RWPE2 (cell line): Measurements from ENCODE around the gene TMEM163.

Source experiments
- ATAC-seq: fragments of 200-7000 bp; cut with Tn5 transposase; 3 replicates; pipeline ENCODE4 v1.9.1; 2021; ENCODE audit warnings: low read depth
- DNase-seq: peaks from one replicate; pipeline ENCODE4 v3.0.0-alpha.2; 2020; ENCODE audit warnings: low spot score
- H3K27ac ChIP-seq: fragments of 450-650 bp; 2 replicates; pipeline ENCODE4 v1.5.1; 2017; ENCODE audit warnings: mild to moderate bottlenecking; ENCODE audit not compliant: poor library complexity, severe bottlenecking
- H3K27me3 ChIP-seq: fragments of 250-450 bp; sonication (Bioruptor Pico); 2 replicates; pipeline ENCODE4 v1.5.1; 2021; ENCODE audit warnings: mild to moderate bottlenecking, moderate library complexity; ENCODE audit not compliant: insufficient read depth, poor library complexity, severe bottlenecking
- H3K36me3 ChIP-seq: fragments of 250-450 bp; sonication (Bioruptor Pico); 2 replicates; pipeline ENCODE4 v1.5.1; 2020; ENCODE audit warnings: low read depth, mild to moderate bottlenecking, moderate library complexity
- H3K4me1 ChIP-seq: fragments of 250-450 bp; sonication (Bioruptor Pico); 2 replicates; pipeline ENCODE4 v1.5.1; 2021; ENCODE audit warnings: mild to moderate bottlenecking, moderate library complexity; ENCODE audit not compliant: insufficient read depth, poor library complexity, severe bottlenecking
- H3K4me3 ChIP-seq: fragments of 250-450 bp; sonication (Bioruptor Pico); 2 replicates; pipeline ENCODE4 v1.5.1; 2021; ENCODE audit warnings: mild to moderate bottlenecking, moderate library complexity; ENCODE audit not compliant: severe bottlenecking
- H3K9me3 ChIP-seq: fragments of 250-450 bp; sonication (Bioruptor Pico); 2 replicates; pipeline ENCODE4 v1.5.1; 2021; ENCODE audit warnings: mild to moderate bottlenecking, moderate library complexity; ENCODE audit not compliant: severe bottlenecking
- CTCF ChIP-seq: fragments of 450-650 bp; IDR thresholded peaks from one replicate; pipeline ENCODE4 v1.5.1; 2017; ENCODE audit warnings: mild to moderate bottlenecking, moderate library complexity; ENCODE audit not compliant: poor library complexity, severe bottlenecking

The TMEM163 gene

GRCh38 chr2:134549104-134549503 lies 169.7 kb downstream of the TMEM163 start:
- peak; percentile 52; the same call in 1 of the 3 replicates for ATAC-seq
- no peak for DNase-seq
- H3K4me1 ChIP-seq: no peaks in the 10 kb centered on the region
- no peak overlapping the region for H3K4me3 ChIP-seq
- no peaks in the 10 kb centered on the region for H3K36me3 ChIP-seq
- no peaks in the 10 kb centered on the region for H3K27me3 ChIP-seq
- no peaks in the 10 kb centered on the region for H3K9me3 ChIP-seq
- no peak for TF ChIP-seq CTCF
- no peak overlapping the region for H3K27ac ChIP-seq

DNA sequence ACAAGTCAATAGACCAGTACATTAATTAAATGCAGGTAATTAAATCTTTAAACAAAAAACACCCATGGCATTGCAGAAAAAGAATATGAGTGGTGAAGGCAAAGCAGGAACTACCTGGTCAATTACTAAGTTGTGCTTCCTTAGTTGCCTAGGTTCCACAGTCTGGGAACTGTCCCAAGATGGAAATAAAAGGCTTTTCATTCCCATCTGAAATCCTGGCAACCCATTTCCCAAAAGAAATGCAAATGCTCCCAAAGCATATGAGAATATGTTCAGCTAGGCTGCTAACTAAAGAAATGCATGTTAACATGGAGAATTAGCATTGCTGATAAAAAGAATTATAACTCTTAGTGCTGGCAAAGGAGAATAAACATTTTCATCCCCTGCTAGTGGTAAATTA lies 177.8 kb downstream of the TMEM163 start:
- no peak for TF ChIP-seq CTCF
- H3K9me3 ChIP-seq: no peaks in the 10 kb centered on the region
- ATAC-seq: no peak
- H3K4me1 ChIP-seq: no peaks in the 10 kb centered on the region
- H3K4me3 ChIP-seq: no peak overlapping the region
- no peak overlapping the region for H3K27ac ChIP-seq
- DNase-seq: no peak
- no peaks in the 10 kb centered on the region for H3K36me3 ChIP-seq
- no peaks in the 10 kb centered on the region for H3K27me3 ChIP-seq

DNA sequence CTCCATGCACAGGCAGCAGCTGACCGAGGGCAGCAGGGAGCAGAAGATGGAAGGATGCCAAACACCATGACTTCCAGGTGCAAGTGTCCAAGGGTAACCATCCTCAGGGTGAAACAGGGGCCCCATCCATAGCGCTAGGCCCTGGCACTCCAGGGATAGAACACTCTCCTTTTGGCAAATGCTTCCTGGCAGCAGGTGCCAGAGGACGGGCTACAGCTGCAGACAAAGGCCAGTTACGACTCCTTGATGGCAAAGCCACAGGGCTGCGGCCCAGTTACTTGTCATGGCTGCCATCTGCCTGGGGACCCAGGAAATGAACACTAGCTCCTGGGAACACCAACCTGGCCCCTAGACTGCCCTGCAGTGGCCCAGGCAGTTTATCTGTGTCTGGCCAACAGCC lies 178.8 kb downstream of the TMEM163 start:
- no peak for ATAC-seq
- Histone ChIP-seq H3K27ac (no peak overlapping the region), H3K4me3 (no peak overlapping the region), H3K36me3 (no peaks in the 10 kb centered on the region), H3K9me3 (no peaks in the 10 kb centered on the region), H3K4me1 (no peaks in the 10 kb centered on the region), H3K27me3 (no peaks in the 10 kb centered on the region)
- no peak for DNase-seq
- no peak for TF ChIP-seq CTCF

DNA sequence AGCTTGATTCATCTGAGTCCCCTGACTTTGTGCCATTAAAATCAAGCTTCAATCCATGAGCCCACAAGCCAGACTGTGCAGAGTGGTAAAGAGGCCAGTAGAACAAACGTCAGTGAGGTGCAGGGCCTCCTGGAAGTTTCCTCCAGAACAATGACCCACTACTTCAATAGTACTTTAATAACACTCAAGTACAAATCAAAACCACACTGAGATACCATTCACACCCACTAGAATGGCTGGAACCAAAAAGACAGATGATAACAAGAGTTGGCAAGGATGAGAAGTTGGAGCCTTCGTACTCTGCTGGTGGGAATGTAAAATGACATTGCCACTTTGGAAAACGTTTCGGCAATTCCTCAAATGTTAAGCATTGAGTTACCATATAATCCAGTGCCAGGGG lies 181.1 kb downstream of the TMEM163 start:
- TF ChIP-seq CTCF: no peak
- DNase-seq (no peak), ATAC-seq (no peak)
- Histone ChIP-seq H3K9me3 (no peaks in the 10 kb centered on the region), H3K4me1 (no peaks in the 10 kb centered on the region), H3K27me3 (no peaks in the 10 kb centered on the region), H3K36me3 (no peaks in the 10 kb centered on the region), H3K4me3 (no peak overlapping the region), H3K27ac (no peak overlapping the region)

GRCh38 chr2:134537121-134537520 lies 181.7 kb downstream of the TMEM163 start:
- ATAC-seq: no peak
- H3K4me3 ChIP-seq: no peak overlapping the region
- no peak overlapping the region for H3K27ac ChIP-seq

More at GRCh38 chr2:134537121-134537520, 181.7 kb downstream of the TMEM163 start:
- DNase-seq: no peak
- TF ChIP-seq CTCF: no peak
- H3K4me1 ChIP-seq: no peaks in the 10 kb centered on the region
- no peaks in the 10 kb centered on the region for H3K9me3 ChIP-seq
- H3K27me3 ChIP-seq: no peaks in the 10 kb centered on the region
- no peaks in the 10 kb centered on the region for H3K36me3 ChIP-seq
